ENCODE data around the gene ADRA2C. TPM values are rescaled to one million over a fixed set of nuclear protein-coding genes. Genes with fewer than 3 reads are reported as not detected.
A peak's percentile ranks its signal among the peaks of the same experiment; 100 is the strongest.

Gene ADRA2C
- total RNA-seq, 1 experiment from 2014 or later, result not detected

- H3K27me3 ChIP-seq (ENCODE audit: low read length), result no peaks in the 10 kb centered on the region
- no peaks in the 10 kb centered on the region for H3K9me2 ChIP-seq (replicated peaks; ENCODE audit: insufficient read depth, low read length)
- no peaks in the 10 kb centered on the region for H4K20me1 ChIP-seq (ENCODE audit: insufficient read depth, low read depth, low read length)
- no peak overlapping the region for H3K9ac ChIP-seq (ENCODE audit: low read length)
- no peak overlapping the region for H3K4me3 ChIP-seq (ENCODE audit: low read length)
- no peaks in the 10 kb centered on the region for H3K9me3 ChIP-seq (ENCODE audit: low read length)
- H2AFZ ChIP-seq (ENCODE audit: low read length), result no peak overlapping the region
- H3K36me3 ChIP-seq (ENCODE audit: insufficient read depth, low read length), result no peaks in the 10 kb centered on the region
- no peak for DNase-seq
- H3K79me2 ChIP-seq (ENCODE audit: low read length), result no peaks in the 10 kb centered on the region
- no peaks in the 10 kb centered on the region for H3K4me1 ChIP-seq (ENCODE audit: low read length)
- H3K27ac ChIP-seq (ENCODE audit: low read length), result no peak overlapping the region
- H3K4me2 ChIP-seq (ENCODE audit: low read depth, low read length, poor library complexity, severe bottlenecking), result no peak overlapping the region
Observed at GRCh38 chr4:3748136-3748898, 17.9 kb upstream of the ADRA2C start.

GRCh38 chr4:3749081-3749480 lies 17.1 kb upstream of the ADRA2C start:
- no peak overlapping the region for H3K27ac ChIP-seq (ENCODE audit: low read length)
- H3K9me3 ChIP-seq (ENCODE audit: low read length), result no peaks in the 10 kb centered on the region
- H3K9ac ChIP-seq (ENCODE audit: low read length), result no peak overlapping the region
- H4K20me1 ChIP-seq (ENCODE audit: insufficient read depth, low read depth, low read length), result no peaks in the 10 kb centered on the region
- no peaks in the 10 kb centered on the region for H3K9me2 ChIP-seq (replicated peaks; ENCODE audit: insufficient read depth, low read length)
- DNase-seq, result no peak
- H3K79me2 ChIP-seq (ENCODE audit: low read length), result no peaks in the 10 kb centered on the region
- no peak overlapping the region for H3K4me2 ChIP-seq (ENCODE audit: low read depth, low read length, poor library complexity, severe bottlenecking)
- no peak overlapping the region for H2AFZ ChIP-seq (ENCODE audit: low read length)
- H3K4me1 ChIP-seq (ENCODE audit: low read length), result no peaks in the 10 kb centered on the region
- H3K36me3 ChIP-seq (ENCODE audit: insufficient read depth, low read length), result no peaks in the 10 kb centered on the region
- H3K27me3 ChIP-seq (ENCODE audit: low read length), result no peaks in the 10 kb centered on the region
- H3K4me3 ChIP-seq (ENCODE audit: low read length), result no peak overlapping the region

- Histone ChIP-seq H3K4me2 (ENCODE audit: low read depth, low read length, poor library complexity, severe bottlenecking) (no peak overlapping the region), H3K9me3 (ENCODE audit: low read length) (no peaks in the 10 kb centered on the region), H3K36me3 (ENCODE audit: insufficient read depth, low read length) (no peaks in the 10 kb centered on the region), H3K4me1 (ENCODE audit: low read length) (no peaks in the 10 kb centered on the region), H3K9me2 (replicated peaks; ENCODE audit: insufficient read depth, low read length) (no peaks in the 10 kb centered on the region), H3K9ac (ENCODE audit: low read length) (no peak overlapping the region), H3K27me3 (ENCODE audit: low read length) (no peaks in the 10 kb centered on the region), H2AFZ (ENCODE audit: low read length) (no peak overlapping the region), H3K27ac (ENCODE audit: low read length) (no peak overlapping the region), H3K4me3 (ENCODE audit: low read length) (no peak overlapping the region), H4K20me1 (ENCODE audit: insufficient read depth, low read depth, low read length) (no peaks in the 10 kb centered on the region), H3K79me2 (ENCODE audit: low read length) (no peaks in the 10 kb centered on the region)
- no peak for DNase-seq
Observed at GRCh38 chr4:3750334-3750733, 15.9 kb upstream of the ADRA2C start.

- no peak overlapping the region for H2AFZ ChIP-seq (ENCODE audit: low read length)
- H3K27ac ChIP-seq (ENCODE audit: low read length), result no peak overlapping the region
- H4K20me1 ChIP-seq (ENCODE audit: insufficient read depth, low read depth, low read length), result no peaks in the 10 kb centered on the region
- H3K9me2 ChIP-seq (replicated peaks; ENCODE audit: insufficient read depth, low read length), result no peaks in the 10 kb centered on the region
- H3K36me3 ChIP-seq (ENCODE audit: insufficient read depth, low read length), result no peaks in the 10 kb centered on the region
- no peaks in the 10 kb centered on the region for H3K9me3 ChIP-seq (ENCODE audit: low read length)
- H3K4me2 ChIP-seq (ENCODE audit: low read depth, low read length, poor library complexity, severe bottlenecking), result no peak overlapping the region
- H3K27me3 ChIP-seq (ENCODE audit: low read length), result no peaks in the 10 kb centered on the region
- no peak overlapping the region for H3K9ac ChIP-seq (ENCODE audit: low read length)
- DNase-seq, result no peak
- H3K4me1 ChIP-seq (ENCODE audit: low read length), result no peaks in the 10 kb centered on the region
- H3K79me2 ChIP-seq (ENCODE audit: low read length), result no peaks in the 10 kb centered on the region
- H3K4me3 ChIP-seq (ENCODE audit: low read length), result no peak overlapping the region
Observed at GRCh38 chr4:3752022-3752421, 14.2 kb upstream of the ADRA2C start.

- Histone ChIP-seq H3K4me2 (ENCODE audit: low read depth, low read length, poor library complexity, severe bottlenecking) (no peak overlapping the region), H3K27me3 (ENCODE audit: low read length) (no peaks in the 10 kb centered on the region)
Observed at GRCh38 chr4:3753726-3754412, 12.3 kb upstream of the ADRA2C start.

GRCh38 chr4:3756343-3757059 lies 9.7 kb upstream of the ADRA2C start:
- Histone ChIP-seq H3K27ac (ENCODE audit: low read length) (no peak overlapping the region), H3K27me3 (ENCODE audit: low read length) (no peaks in the 10 kb centered on the region), H3K36me3 (ENCODE audit: insufficient read depth, low read length) (no peaks in the 10 kb centered on the region), H3K9ac (ENCODE audit: low read length) (no peak overlapping the region), H3K4me1 (ENCODE audit: low read length) (no peaks in the 10 kb centered on the region), H3K4me2 (ENCODE audit: low read depth, low read length, poor library complexity, severe bottlenecking) (no peak overlapping the region), H3K9me3 (ENCODE audit: low read length) (no peaks in the 10 kb centered on the region), H3K79me2 (ENCODE audit: low read length) (no peaks in the 10 kb centered on the region), H4K20me1 (ENCODE audit: insufficient read depth, low read depth, low read length) (no peaks in the 10 kb centered on the region), H2AFZ (ENCODE audit: low read length) (no peak overlapping the region), H3K9me2 (replicated peaks; ENCODE audit: insufficient read depth, low read length) (no peaks in the 10 kb centered on the region), H3K4me3 (ENCODE audit: low read length) (no peak overlapping the region)
- DNase-seq, result peak; percentile 47

More at GRCh38 chr4:3753726-3754412, 12.3 kb upstream of the ADRA2C start:
- H2AFZ ChIP-seq (ENCODE audit: low read length), result no peak overlapping the region
- no peaks in the 10 kb centered on the region for H4K20me1 ChIP-seq (ENCODE audit: insufficient read depth, low read depth, low read length)
- H3K27ac ChIP-seq (ENCODE audit: low read length), result no peak overlapping the region
- H3K79me2 ChIP-seq (ENCODE audit: low read length), result no peaks in the 10 kb centered on the region
- H3K9me2 ChIP-seq (replicated peaks; ENCODE audit: insufficient read depth, low read length), result no peaks in the 10 kb centered on the region
- no peak overlapping the region for H3K4me3 ChIP-seq (ENCODE audit: low read length)
- no peaks in the 10 kb centered on the region for H3K9me3 ChIP-seq (ENCODE audit: low read length)
- no peaks in the 10 kb centered on the region for H3K4me1 ChIP-seq (ENCODE audit: low read length)
- no peak for DNase-seq
- H3K9ac ChIP-seq (ENCODE audit: low read length), result no peak overlapping the region
- H3K36me3 ChIP-seq (ENCODE audit: insufficient read depth, low read length), result no peaks in the 10 kb centered on the region

GRCh38 chr4:3759236-3759635 lies 6.9 kb upstream of the ADRA2C start:
- H3K27me3 ChIP-seq (ENCODE audit: low read length), result no peaks in the 10 kb centered on the region
- H3K4me2 ChIP-seq (ENCODE audit: low read depth, low read length, poor library complexity, severe bottlenecking), result no peak overlapping the region
- no peak for DNase-seq
- no peaks in the 10 kb centered on the region for H3K4me1 ChIP-seq (ENCODE audit: low read length)
- no peak overlapping the region for H3K27ac ChIP-seq (ENCODE audit: low read length)
- no peaks in the 10 kb centered on the region for H4K20me1 ChIP-seq (ENCODE audit: insufficient read depth, low read depth, low read length)
- H3K9me2 ChIP-seq (replicated peaks; ENCODE audit: insufficient read depth, low read length), result no peaks in the 10 kb centered on the region
- no peak overlapping the region for H3K9ac ChIP-seq (ENCODE audit: low read length)
- H3K36me3 ChIP-seq (ENCODE audit: insufficient read depth, low read length), result no peaks in the 10 kb centered on the region
- no peak overlapping the region for H3K4me3 ChIP-seq (ENCODE audit: low read length)
- H2AFZ ChIP-seq (ENCODE audit: low read length), result no peak overlapping the region
- no peaks in the 10 kb centered on the region for H3K79me2 ChIP-seq (ENCODE audit: low read length)
- no peaks in the 10 kb centered on the region for H3K9me3 ChIP-seq (ENCODE audit: low read length)

- no peak overlapping the region for H3K27ac ChIP-seq (ENCODE audit: low read length)
- DNase-seq, result no peak
- H4K20me1 ChIP-seq (ENCODE audit: insufficient read depth, low read depth, low read length), result no peaks in the 10 kb centered on the region
- no peak overlapping the region for H3K4me2 ChIP-seq (ENCODE audit: low read depth, low read length, poor library complexity, severe bottlenecking)
- no peaks in the 10 kb centered on the region for H3K79me2 ChIP-seq (ENCODE audit: low read length)
- no peaks in the 10 kb centered on the region for H3K4me1 ChIP-seq (ENCODE audit: low read length)
- no peak overlapping the region for H3K9ac ChIP-seq (ENCODE audit: low read length)
- H3K4me3 ChIP-seq (ENCODE audit: low read length), result no peak overlapping the region
- no peaks in the 10 kb centered on the region for H3K9me3 ChIP-seq (ENCODE audit: low read length)
- H3K27me3 ChIP-seq (ENCODE audit: low read length), result no peaks in the 10 kb centered on the region
- no peaks in the 10 kb centered on the region for H3K36me3 ChIP-seq (ENCODE audit: insufficient read depth, low read length)
- H2AFZ ChIP-seq (ENCODE audit: low read length), result no peak overlapping the region
- no peaks in the 10 kb centered on the region for H3K9me2 ChIP-seq (replicated peaks; ENCODE audit: insufficient read depth, low read length)
Observed at GRCh38 chr4:3760346-3760745, 5.8 kb upstream of the ADRA2C start.
